Gastroesophageal sphincter (tissue), 4 donors: ENCODE data around the gene SEMA3F. TPM values are rescaled to one million over a fixed set of nuclear protein-coding genes. Genes with fewer than 3 reads are reported as not detected.
"Not testable (repeated sequence)": the region's sequence is repeated elsewhere in the genome, so short reads cannot be mapped to it uniquely, and the experiment has no call there.

Experiments
- ATAC-seq: fragments of 150-250 bp; one replicate; pipeline ENCODE4 v1.9.1; 2016; ENCODE audit warnings: mild to moderate bottlenecking, moderate library complexity
- H3K27ac ChIP-seq, 4 donors: fragments of 200-600 bp; sonication (generic) in 3 of 4; 1 replicate in 3 of 4; 2 replicates in 1 of 4; pipeline ENCODE4 v1.5.1; 2016 to 2019
- H3K27me3 ChIP-seq: fragments of 200-600 bp; sonication (generic); one replicate; pipeline ENCODE4 v1.5.1; 2019
- H3K36me3 ChIP-seq, 2 donors: fragments of 200-600 bp; sonication (generic); one replicate each; pipeline ENCODE4 v1.5.1; 2019; ENCODE audit warnings: control low read depth in 1 of 2
- H3K4me1 ChIP-seq, 3 donors: fragments of 200-600 bp; sonication (generic); 1 replicate in 2 of 3; 2 replicates in 1 of 3; pipeline ENCODE4 v1.5.1; 2016 to 2019; ENCODE audit warnings: control low read depth in 2 of 3
- H3K4me3 ChIP-seq, 2 donors: fragments of 200-600 bp; sonication (generic); one replicate each; pipeline ENCODE4 v1.5.1; 2019; ENCODE audit warnings: mild to moderate bottlenecking in 1 of 2, moderate library complexity in 1 of 2
- H3K9me3 ChIP-seq, 3 donors: fragments of 200-600 bp; sonication (generic); one replicate each; pipeline ENCODE4 v1.5.1; 2017 to 2019; ENCODE audit warnings: control low read depth in 2 of 3
- EP300 ChIP-seq: sonication (generic); formaldehyde crosslinking; IDR thresholded peaks from one replicate; pipeline ENCODE4 v1.6.1; 2017; ENCODE audit warnings: antibody characterized with exemption, mild to moderate bottlenecking
- POLR2A ChIP-seq, 2 donors: fragments of 450-650 bp; IDR thresholded peaks; one replicate each; pipeline ENCODE4 v1.6.1; 2017; ENCODE audit warnings: antibody characterized with exemption in 2 of 2, mild to moderate bottlenecking in 2 of 2, moderate library complexity in 1 of 2
- POLR2AphosphoS5 ChIP-seq: sonication (generic); formaldehyde crosslinking; IDR thresholded peaks from one replicate; pipeline ENCODE4 v1.6.1; 2017; ENCODE audit warnings: antibody characterized with exemption
- WGBS, 2 donors: methylation state at CpG; one replicate each; pipeline ENCODE4 v1.1.5; 2018; ENCODE audit warnings: low coverage in 1 of 2; 5-methylcytosine and 5-hydroxymethylcytosine counted together
- total RNA-seq, 4 donors: library from RNA; depleted of rRNA; stranded (reverse); fragments of >200 nt; gene quantifications; one replicate each; pipeline ENCODE4 v1.1.0, GENCODE V29; 2016
- TF ChIP-seq, protein P1 (sequence below), 4 experiments: fragments of 200-600 bp in 2 of 4; fragments of 450-650 bp in 2 of 4; sonication (generic) in 1 of 4; IDR thresholded peaks; one replicate each; pipeline ENCODE4 v1.5.1; 2017 to 2019; ENCODE audit warnings: antibody characterized with exemption in 4 of 4, mild to moderate bottlenecking in 2 of 4, moderate library complexity in 2 of 4

The SEMA3F gene
- total RNA-seq, 4 donors from 2014 or later, result 6.7 to 33.5 (median 16.3) TPM

DNA sequence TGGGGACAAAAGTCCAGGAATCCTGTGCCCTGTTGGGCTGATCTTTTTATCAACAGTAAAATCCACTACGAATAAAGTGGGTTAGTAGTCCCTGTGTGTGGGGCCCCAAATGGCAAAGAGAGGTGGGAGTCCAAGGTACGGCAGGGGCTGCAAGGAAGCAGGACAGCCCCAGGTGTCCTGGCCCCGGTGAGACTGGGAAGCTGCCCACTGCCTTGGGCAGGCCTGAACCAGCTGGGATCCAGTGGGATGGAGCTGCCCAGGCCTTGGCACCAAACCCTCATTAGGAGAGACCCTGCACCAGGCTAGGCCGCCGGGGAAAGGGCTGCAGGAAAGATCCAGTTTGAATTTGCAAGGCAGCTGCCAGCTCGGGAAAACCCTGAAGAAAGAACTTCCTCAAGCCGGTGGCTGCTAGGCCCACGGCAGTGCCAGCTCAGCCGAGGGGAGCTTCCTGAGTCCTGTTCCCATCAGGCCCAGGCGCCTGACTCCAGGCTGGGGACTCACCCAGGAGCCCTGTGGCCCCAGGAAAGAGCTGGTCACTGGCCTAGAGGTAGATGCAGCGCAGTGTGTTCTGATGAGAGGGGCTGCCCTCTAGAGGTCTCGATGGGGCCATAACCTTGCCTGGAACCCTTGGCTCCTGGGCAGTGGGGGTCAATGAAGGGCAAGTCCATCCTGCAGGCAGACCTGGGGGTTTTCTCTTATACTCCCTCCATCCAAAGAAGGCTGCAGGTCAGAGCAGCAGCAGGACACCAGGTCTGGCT lies 66.5 kb downstream of the SEMA3F start:
- H3K4me3 ChIP-seq, result no peak overlapping the region
- peaks cover 0 to 10% (median 4%) of the 10 kb centered on the region in 3 donors for H3K4me1 ChIP-seq
- no peak for ATAC-seq
- TF ChIP-seq, protein P1, sequence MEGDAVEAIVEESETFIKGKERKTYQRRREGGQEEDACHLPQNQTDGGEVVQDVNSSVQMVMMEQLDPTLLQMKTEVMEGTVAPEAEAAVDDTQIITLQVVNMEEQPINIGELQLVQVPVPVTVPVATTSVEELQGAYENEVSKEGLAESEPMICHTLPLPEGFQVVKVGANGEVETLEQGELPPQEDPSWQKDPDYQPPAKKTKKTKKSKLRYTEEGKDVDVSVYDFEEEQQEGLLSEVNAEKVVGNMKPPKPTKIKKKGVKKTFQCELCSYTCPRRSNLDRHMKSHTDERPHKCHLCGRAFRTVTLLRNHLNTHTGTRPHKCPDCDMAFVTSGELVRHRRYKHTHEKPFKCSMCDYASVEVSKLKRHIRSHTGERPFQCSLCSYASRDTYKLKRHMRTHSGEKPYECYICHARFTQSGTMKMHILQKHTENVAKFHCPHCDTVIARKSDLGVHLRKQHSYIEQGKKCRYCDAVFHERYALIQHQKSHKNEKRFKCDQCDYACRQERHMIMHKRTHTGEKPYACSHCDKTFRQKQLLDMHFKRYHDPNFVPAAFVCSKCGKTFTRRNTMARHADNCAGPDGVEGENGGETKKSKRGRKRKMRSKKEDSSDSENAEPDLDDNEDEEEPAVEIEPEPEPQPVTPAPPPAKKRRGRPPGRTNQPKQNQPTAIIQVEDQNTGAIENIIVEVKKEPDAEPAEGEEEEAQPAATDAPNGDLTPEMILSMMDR (IDR thresholded peaks at IDR 0.05), result no peak
- H3K27me3 ChIP-seq, result peaks cover 40% of the 10 kb centered on the region
- no peaks in the 10 kb centered on the region for H3K9me3 ChIP-seq
- H3K36me3 ChIP-seq, result no peaks in the 10 kb centered on the region
- no peak overlapping the region for H3K27ac ChIP-seq
- no CpG with 5 or more reads among the region's 12 CpGs for WGBS, 2 donors

DNA sequence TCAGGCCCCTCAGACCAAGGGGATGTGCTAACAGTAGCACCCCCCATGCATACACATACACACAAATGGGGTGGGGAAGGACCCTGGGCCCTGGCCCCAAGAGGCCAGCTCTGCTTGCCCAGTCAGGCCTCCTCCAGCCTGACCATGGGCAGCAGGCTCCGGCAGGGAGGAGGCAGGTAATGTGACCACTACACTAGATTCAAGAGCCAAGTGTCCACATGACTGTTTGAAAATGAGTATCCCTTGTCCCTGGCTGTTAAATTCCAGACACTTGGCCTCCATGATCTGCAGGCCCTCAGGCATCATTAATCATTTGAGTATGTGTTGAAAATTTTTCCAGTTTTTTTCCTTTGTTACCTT lies 67.0 kb downstream of the SEMA3F start:
- Histone ChIP-seq H3K4me3 (no peak overlapping the region), H3K27ac (no peak overlapping the region), H3K4me1 (peaks cover 0 to 15% (median 4%) of the 10 kb centered on the region in 3 donors), H3K9me3 (no peaks in the 10 kb centered on the region), H3K36me3 (no peaks in the 10 kb centered on the region), H3K27me3 (peaks cover 40% of the 10 kb centered on the region)
- TF ChIP-seq EP300, result no peak
- no peak for ATAC-seq
- WGBS, 2 donors, result 71 to 86% methylated on average over 1 of the region's 1 CpG

DNA sequence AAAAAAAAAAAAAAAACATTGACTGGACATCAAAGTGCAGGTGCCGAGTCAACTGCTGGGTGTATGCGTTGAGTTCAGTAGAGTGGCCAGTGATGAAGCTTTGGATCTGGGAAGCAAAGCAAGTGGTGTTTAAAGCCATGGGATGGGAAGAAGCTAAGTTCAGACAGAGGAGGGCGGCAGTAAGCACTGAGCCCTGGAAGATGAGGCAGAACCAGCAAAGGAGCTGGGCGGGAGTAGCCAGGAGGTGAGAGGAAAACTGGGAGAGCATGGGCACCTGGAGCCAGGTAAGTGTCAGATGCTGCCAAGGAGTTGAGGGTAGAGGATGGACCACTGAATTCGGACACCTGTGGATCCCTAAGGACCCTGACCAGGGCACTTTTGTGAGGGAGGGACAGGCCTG lies 69.5 kb downstream of the SEMA3F start:
- peaks cover 0 to 31% (median 12%) of the 10 kb centered on the region in 3 donors for H3K4me1 ChIP-seq
- H3K27me3 ChIP-seq, result peaks cover 40% of the 10 kb centered on the region
- H3K36me3 ChIP-seq, result no peaks in the 10 kb centered on the region
- H3K9me3 ChIP-seq, result no peaks in the 10 kb centered on the region
- H3K27ac ChIP-seq, result no peak overlapping the region
- H3K4me3 ChIP-seq, result no peak overlapping the region
- WGBS, 2 donors, result 57 to 74% methylated on average over 5 of the region's 5 CpGs
- ATAC-seq, result no peak
- TF ChIP-seq POLR2AphosphoS5, result no peak
- no peak for TF ChIP-seq EP300
- TF ChIP-seq POLR2A (IDR thresholded peaks at IDR 0.05), result no peak
- TF ChIP-seq, protein P1 (IDR thresholded peaks at IDR 0.05), result no peak

DNA sequence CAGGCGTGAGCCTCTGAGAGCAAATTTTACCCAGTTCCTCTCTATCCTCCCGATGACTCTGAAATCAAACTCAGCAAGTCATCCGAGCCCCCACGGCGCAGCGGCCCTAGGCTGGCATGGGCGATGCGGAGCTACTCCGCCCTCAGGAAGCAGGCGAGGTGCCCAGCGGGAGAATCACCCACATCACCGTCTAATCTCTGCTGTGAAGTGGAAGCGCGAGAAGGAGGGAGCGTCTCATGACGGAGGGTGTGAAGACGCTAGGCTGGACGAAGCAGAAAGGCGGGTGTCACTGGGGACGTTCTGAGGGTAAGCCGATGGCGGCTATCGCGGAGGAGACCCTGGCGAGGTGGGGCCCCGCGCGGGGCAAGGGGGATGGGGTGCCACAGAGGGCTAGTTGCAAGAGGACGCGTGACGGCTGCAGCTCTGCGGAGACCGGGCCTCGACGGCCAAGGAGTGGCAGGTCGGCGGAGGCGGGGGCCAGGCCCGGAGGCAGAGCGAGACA lies 71.8 kb downstream of the SEMA3F start:
- Histone ChIP-seq H3K4me3 (peak overlapping the region; percentile 34 to 72), H3K4me1 (peaks cover 0 to 31% (median 12%) of the 10 kb centered on the region in 3 donors), H3K9me3 (no peaks in the 10 kb centered on the region), H3K36me3 (no peaks in the 10 kb centered on the region), H3K27me3 (peaks cover 24% of the 10 kb centered on the region), H3K27ac (peak overlapping the region in 3 of 4 donors; percentile 28 to 82 (median 73))
- TF ChIP-seq POLR2AphosphoS5 (no peak), EP300 (no peak), POLR2A (IDR thresholded peaks at IDR 0.05) (no peak)
- TF ChIP-seq, protein P1 (IDR thresholded peaks at IDR 0.05), result no peak
- 0% methylated on average over 3 to 8 of the region's 40 CpGs for WGBS, 2 donors
- ATAC-seq, result peak; percentile 17

DNA sequence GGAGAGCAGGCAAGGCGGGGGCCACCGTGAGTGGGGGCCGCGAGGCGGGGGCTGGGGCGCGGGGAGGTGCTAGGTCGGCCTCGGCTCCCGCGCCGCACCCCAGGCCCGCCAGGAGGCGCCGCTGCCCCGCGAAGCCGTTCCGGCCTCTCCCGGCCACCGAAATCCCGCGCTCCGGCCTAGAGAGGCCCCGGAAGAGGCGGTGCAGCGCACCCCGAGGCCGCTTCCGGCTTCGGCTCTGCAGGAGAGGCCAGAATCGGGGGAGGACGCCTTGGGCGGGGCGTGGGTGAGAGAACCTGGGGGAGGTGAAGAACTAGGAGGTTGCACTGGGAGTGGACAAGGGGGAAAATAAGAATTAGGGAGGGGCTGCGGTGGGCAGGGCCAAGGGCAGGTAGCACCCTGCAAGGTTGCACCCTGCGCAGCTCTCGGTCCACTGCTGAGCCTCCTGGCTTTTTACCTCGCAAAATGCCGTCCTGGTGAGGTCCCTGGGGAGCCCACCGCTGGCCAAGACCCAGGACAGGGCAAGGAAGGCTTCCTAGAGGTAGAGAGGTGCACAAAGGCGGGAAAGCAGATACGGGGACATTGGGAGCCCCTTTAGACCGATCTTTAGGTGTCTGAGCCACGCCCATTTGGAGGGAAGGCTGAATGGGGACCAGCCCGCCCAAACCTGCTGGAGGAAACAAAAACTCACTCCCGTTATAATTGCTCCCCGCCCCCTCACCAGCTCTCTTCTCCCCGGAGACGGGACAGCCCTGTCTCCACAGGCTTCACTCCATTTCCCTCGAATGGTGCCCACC lies 72.5 kb downstream of the SEMA3F start:
- Histone ChIP-seq H3K27me3 (peaks cover 21% of the 10 kb centered on the region), H3K4me3 (peak overlapping the region; percentile 34 to 72), H3K9me3 (no peaks in the 10 kb centered on the region), H3K27ac (peak overlapping the region in 3 of 4 donors; percentile 73 to 82 (median 79)), H3K4me1 (peaks cover 0 to 31% (median 12%) of the 10 kb centered on the region in 3 donors), H3K36me3 (no peaks in the 10 kb centered on the region)
- WGBS, 2 donors, result 0 to 10% methylated on average over 2 to 5 of the region's 51 CpGs
- peak; percentile 92 for ATAC-seq
- TF ChIP-seq, protein P1 (IDR thresholded peaks at IDR 0.05), result peak in 3 of 4 experiments; percentile 92 to 99 (median 95)
- TF ChIP-seq POLR2A (IDR thresholded peaks at IDR 0.05) (peak; percentile 19 to 36), POLR2AphosphoS5 (peak; percentile 54), EP300 (no peak)

DNA sequence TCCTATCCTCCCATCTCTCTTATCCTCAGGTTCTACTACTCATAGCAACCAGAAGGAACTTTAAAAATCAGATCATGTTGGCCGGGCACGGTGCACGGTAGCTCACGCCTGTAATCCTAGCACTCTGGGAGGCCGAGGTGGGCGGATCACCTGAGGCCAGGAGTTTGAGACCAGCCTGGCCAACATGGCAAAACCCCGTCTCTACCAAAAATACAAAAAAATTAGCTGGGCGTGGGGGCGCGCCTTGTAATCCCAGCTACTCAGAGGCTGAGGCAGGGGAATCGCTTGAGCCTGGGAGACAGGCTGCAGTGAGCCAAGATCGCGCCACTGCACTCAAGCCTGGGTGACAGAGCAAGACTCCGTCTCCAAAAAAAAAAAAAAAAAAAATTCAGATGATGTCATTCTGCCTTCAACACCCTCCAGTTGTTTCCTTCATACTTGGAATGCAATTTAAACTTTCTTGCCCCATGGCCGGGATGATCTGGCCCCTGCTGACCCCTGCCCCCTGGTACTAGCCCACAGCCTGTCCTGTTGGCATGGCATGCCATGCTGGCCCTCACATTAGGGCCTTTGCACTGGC lies 73.2 kb downstream of the SEMA3F start:
- Histone ChIP-seq H3K4me1 (peaks cover 0 to 31% (median 12%) of the 10 kb centered on the region in 3 donors), H3K4me3 (peak overlapping the region in 1 of 2 donors; percentile 72), H3K27me3 (peaks cover 16% of the 10 kb centered on the region), H3K27ac (peak overlapping the region in 3 of 4 donors; percentile 73 to 82 (median 79))
- not testable (repeated sequence) for H3K9me3 ChIP-seq, H3K36me3 ChIP-seq, ATAC-seq
- 51 to 71% methylated on average over 1 to 3 of the region's 15 CpGs for WGBS, 2 donors
